ENCODE measurements around the gene TCEANC2.
"Not testable (repeated sequence)": the region's sequence is repeated elsewhere in the genome, so short reads cannot be mapped to it uniquely, and the experiment has no call there.

The TCEANC2 gene

GRCh38 chr1:54096227-54096876, 42.9 kb downstream of the TCEANC2 start:
- Histone ChIP-seq H3K36me3 (ENCODE audit: control insufficient read depth, insufficient read depth, low read length) (no peaks in the 10 kb centered on the region), H3K9ac (ENCODE audit: low read length) (no peak overlapping the region), H3K27me3 (ENCODE audit: control insufficient read depth, insufficient read depth, low read length) (no peaks in the 10 kb centered on the region), H3K9me3 (ENCODE audit: control insufficient read depth, low read length) (no peaks in the 10 kb centered on the region), H3K4me1 (ENCODE audit: control insufficient read depth, insufficient read depth, low read length) (peaks cover 55% of the 10 kb centered on the region), H3K4me3 (ENCODE audit: low read length) (no peak overlapping the region)

GRCh38 chr1:54096877-54097240, 43.5 kb downstream of the TCEANC2 start:
- Histone ChIP-seq H3K9me3 (ENCODE audit: control insufficient read depth, low read length) (no peaks in the 10 kb centered on the region), H3K36me3 (ENCODE audit: control insufficient read depth, insufficient read depth, low read length) (no peaks in the 10 kb centered on the region), H3K9ac (ENCODE audit: low read length) (no peak overlapping the region), H3K27me3 (ENCODE audit: control insufficient read depth, insufficient read depth, low read length) (no peaks in the 10 kb centered on the region), H3K4me3 (ENCODE audit: low read length) (no peak overlapping the region), H3K4me1 (ENCODE audit: control insufficient read depth, insufficient read depth, low read length) (peaks cover 51% of the 10 kb centered on the region)

GRCh38 chr1:54099061-54099610, 45.7 kb downstream of the TCEANC2 start:
- no peaks in the 10 kb centered on the region for H3K36me3 ChIP-seq (ENCODE audit: control insufficient read depth, insufficient read depth, low read length)
- no peaks in the 10 kb centered on the region for H3K9me3 ChIP-seq (ENCODE audit: control insufficient read depth, low read length)

GRCh38 chr1:54100500-54100899, 47.1 kb downstream of the TCEANC2 start:
- H3K9me3 ChIP-seq (ENCODE audit: control insufficient read depth, low read length): no peaks in the 10 kb centered on the region
- H3K36me3 ChIP-seq (ENCODE audit: control insufficient read depth, insufficient read depth, low read length): no peaks in the 10 kb centered on the region
- H3K4me3 ChIP-seq (ENCODE audit: low read length): no peak overlapping the region
- peaks cover 19% of the 10 kb centered on the region for H3K4me1 ChIP-seq (ENCODE audit: control insufficient read depth, insufficient read depth, low read length)
- H3K27me3 ChIP-seq (ENCODE audit: control insufficient read depth, insufficient read depth, low read length): no peaks in the 10 kb centered on the region
- no peak overlapping the region for H3K9ac ChIP-seq (ENCODE audit: low read length)

More at GRCh38 chr1:54099061-54099610, 45.7 kb downstream of the TCEANC2 start:
- no peaks in the 10 kb centered on the region for H3K27me3 ChIP-seq (ENCODE audit: control insufficient read depth, insufficient read depth, low read length)
- H3K4me3 ChIP-seq (ENCODE audit: low read length): no peak overlapping the region
- no peak overlapping the region for H3K9ac ChIP-seq (ENCODE audit: low read length)
- H3K4me1 ChIP-seq (ENCODE audit: control insufficient read depth, insufficient read depth, low read length): peaks cover 30% of the 10 kb centered on the region

- no peaks in the 10 kb centered on the region for H3K27me3 ChIP-seq (ENCODE audit: control insufficient read depth, insufficient read depth, low read length)
- peaks cover 9% of the 10 kb centered on the region for H3K4me1 ChIP-seq (ENCODE audit: control insufficient read depth, insufficient read depth, low read length)
- H3K4me3 ChIP-seq (ENCODE audit: low read length): no peak overlapping the region
- no peak overlapping the region for H3K9ac ChIP-seq (ENCODE audit: low read length)
- H3K36me3 ChIP-seq (ENCODE audit: control insufficient read depth, insufficient read depth, low read length): no peaks in the 10 kb centered on the region
- no peaks in the 10 kb centered on the region for H3K9me3 ChIP-seq (ENCODE audit: control insufficient read depth, low read length)
These were observed 50.0 kb downstream of the TCEANC2 start for GRCh38 chr1:54103414-54103813.

- H3K9me3 ChIP-seq (ENCODE audit: control insufficient read depth, low read length); H3K4me3 ChIP-seq (ENCODE audit: low read length); H3K36me3 ChIP-seq (ENCODE audit: control insufficient read depth, insufficient read depth, low read length): not testable (repeated sequence)
These were observed 51.2 kb downstream of the TCEANC2 start for GRCh38 chr1:54104613-54105012.

GRCh38 chr1:54105080-54105479, 51.7 kb downstream of the TCEANC2 start:
- Histone ChIP-seq H3K4me1 (ENCODE audit: control insufficient read depth, insufficient read depth, low read length) (peaks cover 18% of the 10 kb centered on the region), H3K36me3 (ENCODE audit: control insufficient read depth, insufficient read depth, low read length) (no peaks in the 10 kb centered on the region), H3K9me3 (ENCODE audit: control insufficient read depth, low read length) (no peaks in the 10 kb centered on the region), H3K4me3 (ENCODE audit: low read length) (no peak overlapping the region), H3K27me3 (ENCODE audit: control insufficient read depth, insufficient read depth, low read length) (no peaks in the 10 kb centered on the region), H3K9ac (ENCODE audit: low read length) (no peak overlapping the region)

More at GRCh38 chr1:54104613-54105012, 51.2 kb downstream of the TCEANC2 start:
- H3K9ac ChIP-seq (ENCODE audit: low read length); H3K27me3 ChIP-seq (ENCODE audit: control insufficient read depth, insufficient read depth, low read length): not testable (repeated sequence)
- peaks cover 16% of the 10 kb centered on the region for H3K4me1 ChIP-seq (ENCODE audit: control insufficient read depth, insufficient read depth, low read length)

- H3K36me3 ChIP-seq (ENCODE audit: control insufficient read depth, insufficient read depth, low read length): no peaks in the 10 kb centered on the region
- H3K27me3 ChIP-seq (ENCODE audit: control insufficient read depth, insufficient read depth, low read length): no peaks in the 10 kb centered on the region
- no peak overlapping the region for H3K4me3 ChIP-seq (ENCODE audit: low read length)
- H3K9me3 ChIP-seq (ENCODE audit: control insufficient read depth, low read length): no peaks in the 10 kb centered on the region
- no peak overlapping the region for H3K9ac ChIP-seq (ENCODE audit: low read length)
- peaks cover 12% of the 10 kb centered on the region for H3K4me1 ChIP-seq (ENCODE audit: control insufficient read depth, insufficient read depth, low read length)
These were observed 52.4 kb downstream of the TCEANC2 start for GRCh38 chr1:54105736-54106269.

GRCh38 chr1:54107131-54107530, 53.7 kb downstream of the TCEANC2 start:
- Histone ChIP-seq H3K9me3 (ENCODE audit: control insufficient read depth, low read length) (no peaks in the 10 kb centered on the region), H3K4me1 (ENCODE audit: control insufficient read depth, insufficient read depth, low read length) (peaks cover 9% of the 10 kb centered on the region), H3K27me3 (ENCODE audit: control insufficient read depth, insufficient read depth, low read length) (no peaks in the 10 kb centered on the region), H3K9ac (ENCODE audit: low read length) (no peak overlapping the region), H3K36me3 (ENCODE audit: control insufficient read depth, insufficient read depth, low read length) (no peaks in the 10 kb centered on the region), H3K4me3 (ENCODE audit: low read length) (no peak overlapping the region)

- Histone ChIP-seq H3K9me3 (ENCODE audit: control insufficient read depth, low read length) (no peaks in the 10 kb centered on the region), H3K36me3 (ENCODE audit: control insufficient read depth, insufficient read depth, low read length) (no peaks in the 10 kb centered on the region), H3K27me3 (ENCODE audit: control insufficient read depth, insufficient read depth, low read length) (no peaks in the 10 kb centered on the region), H3K9ac (ENCODE audit: low read length) (no peak overlapping the region), H3K4me3 (ENCODE audit: low read length) (no peak overlapping the region), H3K4me1 (ENCODE audit: control insufficient read depth, insufficient read depth, low read length) (peaks cover 16% of the 10 kb centered on the region)
These were observed 54.7 kb downstream of the TCEANC2 start for GRCh38 chr1:54108156-54108555.

GRCh38 chr1:54109129-54110090, 56.0 kb downstream of the TCEANC2 start:
- Histone ChIP-seq H3K36me3 (ENCODE audit: control insufficient read depth, insufficient read depth, low read length) (no peaks in the 10 kb centered on the region), H3K4me3 (ENCODE audit: low read length) (no peak overlapping the region)

GRCh38 chr1:54110996-54111395, 57.6 kb downstream of the TCEANC2 start:
- no peak overlapping the region for H3K9ac ChIP-seq (ENCODE audit: low read length)
- peaks cover 16% of the 10 kb centered on the region for H3K4me1 ChIP-seq (ENCODE audit: control insufficient read depth, insufficient read depth, low read length)
- H3K36me3 ChIP-seq (ENCODE audit: control insufficient read depth, insufficient read depth, low read length): no peaks in the 10 kb centered on the region
- no peaks in the 10 kb centered on the region for H3K9me3 ChIP-seq (ENCODE audit: control insufficient read depth, low read length)
- H3K4me3 ChIP-seq (ENCODE audit: low read length): no peak overlapping the region
- H3K27me3 ChIP-seq (ENCODE audit: control insufficient read depth, insufficient read depth, low read length): no peaks in the 10 kb centered on the region

More at GRCh38 chr1:54109129-54110090, 56.0 kb downstream of the TCEANC2 start:
- Histone ChIP-seq H3K9ac (ENCODE audit: low read length) (no peak overlapping the region), H3K9me3 (ENCODE audit: control insufficient read depth, low read length) (no peaks in the 10 kb centered on the region), H3K4me1 (ENCODE audit: control insufficient read depth, insufficient read depth, low read length) (peaks cover 16% of the 10 kb centered on the region), H3K27me3 (ENCODE audit: control insufficient read depth, insufficient read depth, low read length) (no peaks in the 10 kb centered on the region)
